H1 (cell line): Measurements from ENCODE around the gene HSPA1B.
"Not testable (repeated sequence)": the region's sequence is repeated elsewhere in the genome, so short reads cannot be mapped to it uniquely, and the experiment has no call there.

Experiments used
- CEBPB ChIP-seq: IDR thresholded peaks from 2 replicates; pipeline ENCODE4 v1.6.1; 2012; ENCODE audit warnings: low read depth, low read length
- EGR1 ChIP-seq: IDR thresholded peaks from 2 replicates; pipeline ENCODE4 v1.6.1; 2011; ENCODE audit warnings: low read depth, low read length, borderline replicate concordance
- TAF1 ChIP-seq: IDR thresholded peaks from 2 replicates; pipeline ENCODE4 v1.6.1; 2011; ENCODE audit warnings: mild to moderate bottlenecking, low read depth, low read length
- TBP ChIP-seq: IDR thresholded peaks from 2 replicates; pipeline ENCODE4 v1.6.1; 2011; ENCODE audit warnings: low read depth, low read length, improper control_type of control experiment

GRCh38 chr6:31839779-31840126 is 12.2 kb downstream of the HSPA1B start:
- TF ChIP-seq TAF1, TBP, CEBPB, EGR1: not testable (repeated sequence)
